HepG2 (cell line): ENCODE data around the gene DTX4. TPM values are rescaled to one million over a fixed set of nuclear protein-coding genes. Genes with fewer than 3 reads are reported as not detected.

Experiments
- DPF2 ChIP-seq: sonication (generic); formaldehyde crosslinking; IDR thresholded peaks from 2 replicates; pipeline ENCODE4 v1.4.0; 2020; ENCODE audit warnings: mild to moderate bottlenecking, low read depth, missing genetic modification reagents, borderline replicate concordance
- polyA plus RNA-seq, 8 experiments: library from polyadenylated mRNA; depleted of rRNA in 3 of 8; stranded (reverse) in 7 of 8; unstranded in 1 of 8; fragments of >200 nt; fragmentation: Illumina TruSeq in 4 of 8; extraction: Trizol in 4 of 8; gene quantifications; 2 replicates each; pipeline versions ENCODE4 v1.2.1 to v1.2.3, GENCODE V29; 2011 to 2016; ENCODE audit warnings: low read depth in 4 of 8, missing spikeins in 1 of 8, mixed read lengths in 1 of 8; ENCODE audit not compliant: insufficient read depth in 1 of 8
- total RNA-seq, 5 experiments: library from RNA; depleted of rRNA; stranded (reverse); fragments of >200 nt; fragmentation: Illumina TruSeq; extraction: Trizol; gene quantifications; 2 replicates each; pipeline ENCODE4 v1.2.3, GENCODE V29; 2016; ENCODE audit warnings: low read depth in 1 of 5
- TF ChIP-seq, protein P1 (sequence below): sonication (generic); formaldehyde crosslinking; IDR thresholded peaks from 2 replicates; pipeline ENCODE4 v1.5.1; 2020; ENCODE audit warnings: missing genetic modification reagents, mild to moderate bottlenecking, borderline replicate concordance
- TF ChIP-seq, protein P2 (sequence below): IDR thresholded peaks from 2 replicates; pipeline ENCODE4 v1.6.1; 2016; ENCODE audit warnings: low read depth, missing genetic modification reagents, missing compliant biosample characterization
- TF ChIP-seq, protein P3 (sequence below): sonication (generic); formaldehyde crosslinking; IDR thresholded peaks from 2 replicates; pipeline ENCODE4 v1.4.0; 2020; ENCODE audit warnings: missing genetic modification reagents, mild to moderate bottlenecking, borderline replicate concordance
- TF ChIP-seq, protein P4 (sequence below), 2 experiments: fragments of 450-650 bp in 1 of 2; sonication (generic) in 1 of 2; formaldehyde crosslinking; IDR thresholded peaks; 2 replicates each; pipeline versions ENCODE4 v1.5.0 to v1.8.0; 2020 to 2022; ENCODE audit warnings: mild to moderate bottlenecking in 1 of 2, missing genetic modification reagents in 1 of 2
- TF ChIP-seq, protein P5 (sequence below): IDR thresholded peaks from 2 replicates; pipeline ENCODE4 v1.6.1; 2016; ENCODE audit warnings: low read depth, control low read depth
- TF ChIP-seq, protein P6 (sequence below): sonication (generic); formaldehyde crosslinking; IDR thresholded peaks from 2 replicates; pipeline ENCODE4 v1.4.0; 2020; ENCODE audit warnings: missing genetic modification reagents, borderline replicate concordance

DTX4 gene
- total and polyA plus RNA-seq, 2 of the 13 experiments (the other 11 are each of a cell fraction or from before 2014, with no cell fraction given) = 0.67 to 5.6 TPM

DNA sequence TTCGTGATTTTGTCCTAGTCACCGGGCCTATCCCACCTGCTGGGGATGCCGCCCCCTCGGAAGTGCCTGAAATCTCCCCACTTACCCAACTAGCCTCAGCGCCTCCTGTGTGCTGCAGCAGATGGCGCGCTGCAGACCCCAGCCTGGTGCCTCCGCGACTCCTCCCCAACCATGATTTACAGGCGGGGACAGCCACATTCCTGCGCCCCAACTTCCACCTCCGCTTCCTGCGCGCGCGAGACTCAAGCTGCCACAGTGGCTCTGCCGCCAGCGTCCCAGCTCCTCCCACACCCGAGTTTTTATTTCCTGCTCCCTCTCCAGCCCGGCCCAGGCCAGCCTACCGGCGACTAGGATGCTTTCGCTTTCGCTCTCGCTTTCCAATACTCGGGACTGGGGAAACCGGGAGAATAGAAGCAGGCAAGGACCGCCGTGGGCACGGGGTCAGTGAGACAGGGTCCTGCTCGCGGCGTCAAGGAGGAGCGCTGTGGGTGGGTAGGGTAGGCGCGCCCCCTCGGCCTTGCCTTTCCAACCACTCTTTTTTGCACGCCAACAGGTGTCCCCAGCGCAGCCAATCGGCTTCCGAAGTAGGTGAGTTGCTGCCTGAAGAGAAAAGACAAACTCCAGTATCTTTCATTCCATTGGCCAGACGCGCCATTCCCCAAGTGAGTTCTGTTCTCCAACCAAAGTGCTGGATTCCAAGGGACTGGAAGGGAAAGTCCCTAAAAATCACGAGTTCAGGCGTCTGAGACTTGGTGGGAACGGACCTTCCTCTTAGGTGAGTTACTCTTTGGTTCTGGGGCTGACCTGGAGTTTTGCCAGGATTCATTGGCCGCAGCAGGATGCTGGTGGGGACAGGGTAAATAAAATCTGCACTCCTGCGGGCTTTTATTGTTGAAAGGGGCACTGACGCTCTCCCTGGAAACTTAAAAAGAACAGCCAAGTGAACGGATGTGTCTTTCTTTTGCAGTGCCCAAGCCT lies 29.1 kb upstream of the DTX4 start, which contains the start of gene FAM111A (continued):
- TF ChIP-seq, protein P1, sequence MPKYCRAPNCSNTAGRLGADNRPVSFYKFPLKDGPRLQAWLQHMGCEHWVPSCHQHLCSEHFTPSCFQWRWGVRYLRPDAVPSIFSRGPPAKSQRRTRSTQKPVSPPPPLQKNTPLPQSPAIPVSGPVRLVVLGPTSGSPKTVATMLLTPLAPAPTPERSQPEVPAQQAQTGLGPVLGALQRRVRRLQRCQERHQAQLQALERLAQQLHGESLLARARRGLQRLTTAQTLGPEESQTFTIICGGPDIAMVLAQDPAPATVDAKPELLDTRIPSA (CRISPR knock-in tag) = no peak
- TF ChIP-seq DPF2 (CRISPR knock-in tag) = no peak
- TF ChIP-seq, protein P2, sequence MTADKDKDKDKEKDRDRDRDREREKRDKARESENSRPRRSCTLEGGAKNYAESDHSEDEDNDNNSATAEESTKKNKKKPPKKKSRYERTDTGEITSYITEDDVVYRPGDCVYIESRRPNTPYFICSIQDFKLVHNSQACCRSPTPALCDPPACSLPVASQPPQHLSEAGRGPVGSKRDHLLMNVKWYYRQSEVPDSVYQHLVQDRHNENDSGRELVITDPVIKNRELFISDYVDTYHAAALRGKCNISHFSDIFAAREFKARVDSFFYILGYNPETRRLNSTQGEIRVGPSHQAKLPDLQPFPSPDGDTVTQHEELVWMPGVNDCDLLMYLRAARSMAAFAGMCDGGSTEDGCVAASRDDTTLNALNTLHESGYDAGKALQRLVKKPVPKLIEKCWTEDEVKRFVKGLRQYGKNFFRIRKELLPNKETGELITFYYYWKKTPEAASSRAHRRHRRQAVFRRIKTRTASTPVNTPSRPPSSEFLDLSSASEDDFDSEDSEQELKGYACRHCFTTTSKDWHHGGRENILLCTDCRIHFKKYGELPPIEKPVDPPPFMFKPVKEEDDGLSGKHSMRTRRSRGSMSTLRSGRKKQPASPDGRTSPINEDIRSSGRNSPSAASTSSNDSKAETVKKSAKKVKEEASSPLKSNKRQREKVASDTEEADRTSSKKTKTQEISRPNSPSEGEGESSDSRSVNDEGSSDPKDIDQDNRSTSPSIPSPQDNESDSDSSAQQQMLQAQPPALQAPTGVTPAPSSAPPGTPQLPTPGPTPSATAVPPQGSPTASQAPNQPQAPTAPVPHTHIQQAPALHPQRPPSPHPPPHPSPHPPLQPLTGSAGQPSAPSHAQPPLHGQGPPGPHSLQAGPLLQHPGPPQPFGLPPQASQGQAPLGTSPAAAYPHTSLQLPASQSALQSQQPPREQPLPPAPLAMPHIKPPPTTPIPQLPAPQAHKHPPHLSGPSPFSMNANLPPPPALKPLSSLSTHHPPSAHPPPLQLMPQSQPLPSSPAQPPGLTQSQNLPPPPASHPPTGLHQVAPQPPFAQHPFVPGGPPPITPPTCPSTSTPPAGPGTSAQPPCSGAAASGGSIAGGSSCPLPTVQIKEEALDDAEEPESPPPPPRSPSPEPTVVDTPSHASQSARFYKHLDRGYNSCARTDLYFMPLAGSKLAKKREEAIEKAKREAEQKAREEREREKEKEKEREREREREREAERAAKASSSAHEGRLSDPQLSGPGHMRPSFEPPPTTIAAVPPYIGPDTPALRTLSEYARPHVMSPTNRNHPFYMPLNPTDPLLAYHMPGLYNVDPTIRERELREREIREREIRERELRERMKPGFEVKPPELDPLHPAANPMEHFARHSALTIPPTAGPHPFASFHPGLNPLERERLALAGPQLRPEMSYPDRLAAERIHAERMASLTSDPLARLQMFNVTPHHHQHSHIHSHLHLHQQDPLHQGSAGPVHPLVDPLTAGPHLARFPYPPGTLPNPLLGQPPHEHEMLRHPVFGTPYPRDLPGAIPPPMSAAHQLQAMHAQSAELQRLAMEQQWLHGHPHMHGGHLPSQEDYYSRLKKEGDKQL (CRISPR knock-in tag) = no peak
- TF ChIP-seq, protein P3, sequence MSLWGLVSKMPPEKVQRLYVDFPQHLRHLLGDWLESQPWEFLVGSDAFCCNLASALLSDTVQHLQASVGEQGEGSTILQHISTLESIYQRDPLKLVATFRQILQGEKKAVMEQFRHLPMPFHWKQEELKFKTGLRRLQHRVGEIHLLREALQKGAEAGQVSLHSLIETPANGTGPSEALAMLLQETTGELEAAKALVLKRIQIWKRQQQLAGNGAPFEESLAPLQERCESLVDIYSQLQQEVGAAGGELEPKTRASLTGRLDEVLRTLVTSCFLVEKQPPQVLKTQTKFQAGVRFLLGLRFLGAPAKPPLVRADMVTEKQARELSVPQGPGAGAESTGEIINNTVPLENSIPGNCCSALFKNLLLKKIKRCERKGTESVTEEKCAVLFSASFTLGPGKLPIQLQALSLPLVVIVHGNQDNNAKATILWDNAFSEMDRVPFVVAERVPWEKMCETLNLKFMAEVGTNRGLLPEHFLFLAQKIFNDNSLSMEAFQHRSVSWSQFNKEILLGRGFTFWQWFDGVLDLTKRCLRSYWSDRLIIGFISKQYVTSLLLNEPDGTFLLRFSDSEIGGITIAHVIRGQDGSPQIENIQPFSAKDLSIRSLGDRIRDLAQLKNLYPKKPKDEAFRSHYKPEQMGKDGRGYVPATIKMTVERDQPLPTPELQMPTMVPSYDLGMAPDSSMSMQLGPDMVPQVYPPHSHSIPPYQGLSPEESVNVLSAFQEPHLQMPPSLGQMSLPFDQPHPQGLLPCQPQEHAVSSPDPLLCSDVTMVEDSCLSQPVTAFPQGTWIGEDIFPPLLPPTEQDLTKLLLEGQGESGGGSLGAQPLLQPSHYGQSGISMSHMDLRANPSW = no peak; the same call in 1 of the 2 replicates
- TF ChIP-seq, protein P4, sequence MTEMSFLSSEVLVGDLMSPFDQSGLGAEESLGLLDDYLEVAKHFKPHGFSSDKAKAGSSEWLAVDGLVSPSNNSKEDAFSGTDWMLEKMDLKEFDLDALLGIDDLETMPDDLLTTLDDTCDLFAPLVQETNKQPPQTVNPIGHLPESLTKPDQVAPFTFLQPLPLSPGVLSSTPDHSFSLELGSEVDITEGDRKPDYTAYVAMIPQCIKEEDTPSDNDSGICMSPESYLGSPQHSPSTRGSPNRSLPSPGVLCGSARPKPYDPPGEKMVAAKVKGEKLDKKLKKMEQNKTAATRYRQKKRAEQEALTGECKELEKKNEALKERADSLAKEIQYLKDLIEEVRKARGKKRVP (CRISPR knock-in tag; IDR thresholded peaks at IDR 0.05) = 0 out of 4 replicates have a peak, but pooled peaks of 1 of the 2 experiments have one; percentile 24
- TF ChIP-seq, protein P5, sequence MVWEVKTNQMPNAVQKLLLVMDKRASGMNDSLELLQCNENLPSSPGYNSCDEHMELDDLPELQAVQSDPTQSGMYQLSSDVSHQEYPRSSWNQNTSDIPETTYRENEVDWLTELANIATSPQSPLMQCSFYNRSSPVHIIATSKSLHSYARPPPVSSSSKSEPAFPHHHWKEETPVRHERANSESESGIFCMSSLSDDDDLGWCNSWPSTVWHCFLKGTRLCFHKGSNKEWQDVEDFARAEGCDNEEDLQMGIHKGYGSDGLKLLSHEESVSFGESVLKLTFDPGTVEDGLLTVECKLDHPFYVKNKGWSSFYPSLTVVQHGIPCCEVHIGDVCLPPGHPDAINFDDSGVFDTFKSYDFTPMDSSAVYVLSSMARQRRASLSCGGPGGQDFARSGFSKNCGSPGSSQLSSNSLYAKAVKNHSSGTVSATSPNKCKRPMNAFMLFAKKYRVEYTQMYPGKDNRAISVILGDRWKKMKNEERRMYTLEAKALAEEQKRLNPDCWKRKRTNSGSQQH (CRISPR knock-in tag) = no peak
- TF ChIP-seq, protein P6, sequence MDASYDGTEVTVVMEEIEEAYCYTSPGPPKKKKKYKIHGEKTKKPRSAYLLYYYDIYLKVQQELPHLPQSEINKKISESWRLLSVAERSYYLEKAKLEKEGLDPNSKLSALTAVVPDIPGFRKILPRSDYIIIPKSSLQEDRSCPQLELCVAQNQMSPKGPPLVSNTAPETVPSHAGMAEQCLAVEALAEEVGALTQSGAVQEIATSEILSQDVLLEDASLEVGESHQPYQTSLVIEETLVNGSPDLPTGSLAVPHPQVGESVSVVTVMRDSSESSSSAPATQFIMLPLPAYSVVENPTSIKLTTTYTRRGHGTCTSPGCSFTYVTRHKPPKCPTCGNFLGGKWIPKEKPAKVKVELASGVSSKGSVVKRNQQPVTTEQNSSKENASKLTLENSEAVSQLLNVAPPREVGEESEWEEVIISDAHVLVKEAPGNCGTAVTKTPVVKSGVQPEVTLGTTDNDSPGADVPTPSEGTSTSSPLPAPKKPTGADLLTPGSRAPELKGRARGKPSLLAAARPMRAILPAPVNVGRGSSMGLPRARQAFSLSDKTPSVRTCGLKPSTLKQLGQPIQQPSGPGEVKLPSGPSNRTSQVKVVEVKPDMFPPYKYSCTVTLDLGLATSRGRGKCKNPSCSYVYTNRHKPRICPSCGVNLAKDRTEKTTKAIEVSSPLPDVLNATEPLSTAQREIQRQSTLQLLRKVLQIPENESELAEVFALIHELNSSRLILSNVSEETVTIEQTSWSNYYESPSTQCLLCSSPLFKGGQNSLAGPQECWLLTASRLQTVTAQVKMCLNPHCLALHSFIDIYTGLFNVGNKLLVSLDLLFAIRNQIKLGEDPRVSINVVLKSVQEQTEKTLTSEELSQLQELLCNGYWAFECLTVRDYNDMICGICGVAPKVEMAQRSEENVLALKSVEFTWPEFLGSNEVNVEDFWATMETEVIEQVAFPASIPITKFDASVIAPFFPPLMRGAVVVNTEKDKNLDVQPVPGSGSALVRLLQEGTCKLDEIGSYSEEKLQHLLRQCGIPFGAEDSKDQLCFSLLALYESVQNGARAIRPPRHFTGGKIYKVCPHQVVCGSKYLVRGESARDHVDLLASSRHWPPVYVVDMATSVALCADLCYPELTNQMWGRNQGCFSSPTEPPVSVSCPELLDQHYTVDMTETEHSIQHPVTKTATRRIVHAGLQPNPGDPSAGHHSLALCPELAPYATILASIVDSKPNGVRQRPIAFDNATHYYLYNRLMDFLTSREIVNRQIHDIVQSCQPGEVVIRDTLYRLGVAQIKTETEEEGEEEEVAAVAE = 0 out of 2 replicates have a peak, but pooled peaks have one; percentile 43
